ENCODE measurements around the gene MXI1.
A peak's percentile ranks its signal among the peaks of the same experiment; 100 is the strongest.

The MXI1 gene

DNA sequence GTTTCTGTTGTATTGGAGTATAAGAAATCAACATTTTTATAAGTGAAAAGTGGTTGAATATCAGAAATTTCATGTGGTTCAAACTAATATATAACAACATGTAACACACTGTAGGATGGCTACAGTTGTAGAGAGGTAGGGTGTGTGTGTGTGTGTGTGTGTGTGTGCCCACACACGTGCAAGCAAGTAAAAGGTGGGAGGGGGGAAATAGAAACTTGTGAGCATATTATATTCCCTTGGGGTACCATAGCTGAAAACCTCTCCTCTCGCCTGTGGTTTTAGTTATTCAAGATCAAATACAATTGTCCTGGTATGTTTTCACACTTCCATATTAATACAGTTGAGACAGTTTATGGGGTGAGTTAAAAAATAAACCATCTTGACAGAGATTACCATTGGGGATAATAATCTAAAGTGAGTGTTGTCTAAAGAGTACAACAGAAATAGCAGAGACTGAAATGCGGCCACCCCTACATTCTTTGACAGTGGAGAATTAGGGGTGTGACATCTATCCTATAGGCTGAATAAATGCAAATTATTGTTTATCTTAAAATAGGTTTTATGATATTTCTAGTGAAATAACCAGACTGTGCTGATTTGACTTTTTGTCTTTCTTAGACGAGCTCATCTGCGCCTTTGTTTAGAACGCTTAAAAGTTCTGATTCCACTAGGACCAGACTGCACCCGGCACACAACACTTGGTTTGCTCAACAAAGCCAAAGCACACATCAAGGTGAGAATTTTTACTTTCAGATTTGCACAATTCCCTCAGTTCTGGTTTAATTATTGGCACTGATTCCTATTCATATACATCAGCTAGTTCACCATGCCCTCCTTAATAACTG, 71.4 kb downstream of the MXI1 start:
- DNase-seq: no peak

DNA sequence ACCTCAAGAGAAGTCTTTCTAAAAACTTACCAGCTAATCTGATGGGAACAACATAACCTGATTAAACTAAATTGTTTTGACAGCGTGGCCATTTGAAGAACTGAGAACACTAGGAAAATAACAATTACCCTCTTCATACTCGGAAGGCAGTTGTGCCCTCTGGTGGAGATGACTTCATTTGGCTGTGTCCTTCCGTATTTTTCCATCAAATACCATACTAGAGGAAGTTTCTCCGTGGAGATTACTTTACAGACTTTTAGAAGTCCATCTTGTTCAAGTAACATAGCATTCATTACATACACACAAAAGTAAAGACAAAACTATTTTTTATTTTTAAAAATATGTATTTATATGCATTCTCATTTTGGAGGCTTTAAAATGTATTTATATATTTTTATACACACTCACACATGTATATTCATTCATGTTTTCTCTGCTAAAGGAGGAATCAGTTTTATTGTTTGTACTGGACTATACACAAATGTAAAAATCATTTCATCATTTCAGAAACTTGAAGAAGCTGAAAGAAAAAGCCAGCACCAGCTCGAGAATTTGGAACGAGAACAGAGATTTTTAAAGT, 72.1 kb downstream of the MXI1 start:
- DNase-seq: peak; percentile 27

DNA sequence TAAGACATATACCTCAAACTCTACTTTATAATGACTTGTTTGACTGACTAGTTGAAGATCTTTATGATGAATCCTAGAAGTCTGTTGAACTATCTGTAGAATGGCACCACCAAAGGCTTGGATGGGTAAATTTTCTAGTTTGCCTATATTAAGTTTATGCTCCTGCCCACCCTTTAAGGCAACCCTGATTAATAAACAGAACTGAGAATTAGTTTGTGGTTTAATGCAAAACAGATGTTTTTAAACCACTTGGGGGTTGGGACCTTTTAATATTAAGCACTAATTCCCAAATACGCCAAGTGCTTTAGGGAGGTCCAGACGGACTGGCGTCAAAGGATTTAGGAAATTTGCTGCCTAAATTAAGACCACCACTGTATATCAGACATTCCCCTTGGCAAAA, 76.9 kb downstream of the MXI1 start:
- DNase-seq: no peak

DNA sequence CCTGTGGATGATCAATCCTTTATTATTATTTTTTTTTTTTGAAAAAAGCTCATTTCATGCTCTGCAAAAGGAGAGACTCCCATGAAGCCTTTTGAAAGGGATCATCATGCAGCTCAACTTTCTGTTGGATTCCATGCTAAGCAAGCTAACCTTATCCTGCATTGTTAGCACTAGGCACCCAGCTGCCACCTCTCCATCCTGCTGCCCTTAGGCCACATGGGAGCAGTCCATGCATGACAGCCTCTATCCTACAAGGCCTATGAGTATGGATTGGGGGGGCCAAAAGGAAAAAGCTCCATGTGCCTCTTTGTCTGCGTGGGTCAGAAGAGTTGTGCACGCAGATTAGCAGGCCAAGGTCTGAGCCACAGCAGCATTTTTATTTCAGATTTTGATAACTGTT, 78.1 kb downstream of the MXI1 start:
- no peak for DNase-seq

DNA sequence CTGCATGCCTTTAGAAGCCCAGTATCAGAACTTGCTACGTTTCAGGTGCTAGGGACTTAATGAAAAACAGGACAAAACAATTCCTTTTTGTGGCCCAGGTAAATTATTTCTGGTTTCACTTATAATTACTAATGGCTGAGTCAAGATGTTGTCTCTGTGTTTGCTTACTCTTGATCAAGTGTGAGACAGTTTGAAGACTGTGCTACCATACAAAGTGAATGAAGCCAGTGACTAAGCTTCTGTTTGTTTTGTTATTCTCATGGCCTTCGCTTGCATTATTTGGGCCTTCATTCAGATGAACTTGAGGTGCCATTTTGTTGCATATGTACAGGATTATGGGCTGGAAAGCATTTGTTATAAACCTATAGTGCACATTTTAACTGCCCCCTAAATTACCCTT, 79.4 kb downstream of the MXI1 start:
- DNase-seq: no peak

DNA sequence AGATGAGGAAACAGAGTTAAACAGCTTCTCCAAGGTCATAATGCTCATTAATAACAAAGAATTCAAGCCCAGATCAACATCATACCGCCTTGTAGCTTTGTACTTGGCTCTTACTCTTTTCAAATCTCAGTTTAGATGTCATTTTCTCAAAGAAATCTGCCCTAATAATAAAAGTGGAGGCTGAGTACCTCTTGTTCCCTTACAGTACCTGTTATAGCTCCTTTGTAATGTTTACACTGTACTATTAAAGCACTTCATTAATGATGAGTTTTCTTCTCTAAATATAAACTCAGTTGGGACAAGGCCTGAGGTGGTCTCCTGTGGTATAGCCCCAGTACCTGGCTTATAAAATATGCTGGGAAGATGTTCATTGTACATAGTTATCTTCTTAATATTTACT, 89.6 kb downstream of the MXI1 start:
- DNase-seq: no peak

DNA sequence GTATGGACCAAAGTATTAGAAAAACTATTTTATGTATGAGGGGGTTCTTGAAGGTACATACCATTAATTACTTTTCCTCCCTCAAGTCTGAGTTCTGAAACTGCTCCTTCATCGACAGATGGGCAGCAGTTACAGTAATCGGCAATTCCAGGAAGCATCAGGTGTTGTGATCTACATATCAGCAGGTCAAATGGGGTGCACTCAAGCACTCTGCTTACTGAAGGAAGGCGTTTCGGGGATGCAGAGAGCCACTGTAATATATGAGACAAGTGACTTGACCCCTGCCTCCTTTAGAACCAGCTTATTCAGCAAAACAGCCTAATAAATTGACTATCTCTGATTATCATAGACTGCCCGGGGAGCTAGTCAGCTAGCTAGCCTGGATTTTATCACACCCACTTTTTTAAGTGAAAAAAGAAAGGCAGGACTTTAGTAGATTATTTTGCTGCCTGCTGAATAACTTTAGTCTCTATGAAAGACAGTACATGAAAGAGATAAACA, 93.1 kb downstream of the MXI1 start:
- no peak for DNase-seq

DNA sequence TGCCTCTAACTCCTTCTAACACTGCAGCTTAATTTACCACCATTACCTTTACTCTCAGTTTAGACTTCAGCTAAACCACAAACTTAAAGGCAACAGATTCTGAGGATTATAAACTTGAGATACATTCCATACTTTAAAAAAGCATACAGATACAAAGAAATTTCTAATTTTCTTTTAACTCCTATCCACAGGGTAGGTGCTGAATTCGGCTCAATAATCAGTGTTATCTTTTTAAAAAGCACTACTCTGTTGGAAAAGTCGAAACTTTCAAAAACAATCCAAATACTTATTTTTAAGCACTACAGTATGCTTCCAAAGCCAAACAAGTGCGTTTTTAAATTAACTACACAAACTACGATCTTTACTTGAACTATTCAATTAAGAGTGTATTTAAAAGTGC, 96.3 kb downstream of the MXI1 start:
- no peak for DNase-seq

GRCh38 chr10:110304394-110304779, 97.0 kb downstream of the MXI1 start:
- no peak for DNase-seq

DNA sequence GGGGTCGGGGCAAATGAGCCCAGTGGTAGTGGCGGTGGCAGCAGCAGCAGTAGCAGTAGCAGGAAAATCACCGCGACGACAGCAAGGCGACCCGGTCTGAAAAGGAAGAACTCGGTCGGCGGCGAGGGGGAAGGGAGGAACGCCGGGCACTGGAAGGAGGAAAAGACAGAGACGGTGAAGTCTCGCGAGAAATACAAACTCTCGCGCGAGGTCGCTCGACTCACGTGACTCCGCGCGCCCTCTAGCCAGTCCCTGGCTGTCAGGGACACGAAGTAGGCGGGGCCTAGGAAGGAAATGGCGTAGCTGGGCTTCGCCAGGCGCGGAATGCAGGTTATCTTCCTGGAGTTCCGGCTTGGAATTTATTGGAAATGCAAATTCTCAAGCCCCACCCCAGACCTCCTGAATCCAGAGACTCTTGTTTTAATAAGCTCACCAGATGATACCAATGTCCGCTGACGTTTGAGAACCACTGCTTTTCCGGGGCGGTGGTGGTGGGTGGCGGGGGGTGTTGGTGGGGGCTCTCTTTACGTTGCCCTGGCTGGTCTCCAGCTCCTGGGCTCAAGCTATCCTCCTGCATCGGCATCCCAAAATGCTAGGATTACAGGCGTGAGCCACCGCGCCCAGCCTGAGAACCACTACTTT, 97.5 kb downstream of the MXI1 start, which contains the start of gene SMNDC1:
TSS of gene SMNDC1 (minus strand) at position 141 of the 642 bp plus-strand sequence. CDS start 1,333 bp downstream, outside the sequence.
- peak; percentile 93 for DNase-seq

DNA sequence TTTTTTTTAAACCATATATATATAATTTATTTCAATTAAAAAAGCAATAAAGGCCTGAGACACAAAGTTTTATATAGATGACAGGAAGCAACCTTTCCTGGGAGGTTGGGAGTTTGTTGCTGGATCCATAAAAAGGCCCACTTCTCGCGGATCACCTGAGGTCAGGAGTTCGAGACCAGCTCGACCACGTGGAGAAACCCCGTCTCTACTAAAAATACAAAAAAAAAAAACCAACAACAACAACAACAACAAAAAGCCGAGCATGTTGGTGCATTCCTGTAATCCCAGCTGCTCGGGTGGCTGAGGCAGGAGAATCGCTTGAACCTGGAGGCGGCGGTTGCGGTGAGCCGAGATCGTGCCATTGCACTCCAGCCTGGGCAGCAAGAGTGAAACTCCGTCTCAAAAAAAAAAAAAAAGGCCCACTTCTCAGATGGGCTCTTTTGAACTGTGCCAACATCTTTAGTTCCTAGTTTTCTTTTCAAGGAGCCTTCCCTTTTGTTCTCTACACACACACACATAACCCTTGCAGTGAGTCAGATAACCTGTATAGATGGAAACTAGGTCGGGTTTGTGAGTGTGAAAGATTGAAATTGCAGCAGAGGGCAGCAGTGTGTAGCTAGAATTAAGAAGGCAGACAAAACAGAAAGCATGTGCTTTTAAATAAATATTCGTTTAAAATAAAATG, 98.5 kb downstream of the MXI1 start:
- peak; percentile 77 for DNase-seq

DNA sequence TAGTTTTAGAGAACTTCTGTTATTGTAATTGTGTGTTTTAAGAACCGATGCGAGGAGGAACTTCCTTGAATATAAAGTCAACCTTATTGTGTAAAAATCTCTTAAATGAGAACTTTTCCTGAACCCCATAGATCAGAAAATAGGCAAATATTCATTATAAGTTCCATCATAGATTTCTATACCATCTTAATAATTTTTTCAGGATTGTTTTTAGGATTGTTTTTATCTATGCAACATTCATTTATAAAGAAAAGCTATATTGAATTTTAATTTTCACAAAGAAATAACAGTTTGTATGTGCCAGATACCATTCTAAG, 99.0 kb downstream of the MXI1 start:
- no peak for DNase-seq

GRCh38 chr10:110307805-110308204, 100.4 kb downstream of the MXI1 start:
- no peak for DNase-seq

- no peak for DNase-seq
Observed at GRCh38 chr10:110310741-110311140, 103.3 kb downstream of the MXI1 start.

GRCh38 chr10:110311357-110311949, 104.0 kb downstream of the MXI1 start:
- no peak for DNase-seq

- DNase-seq: no peak
Observed at GRCh38 chr10:110312206-110312605, 104.8 kb downstream of the MXI1 start.

DNA sequence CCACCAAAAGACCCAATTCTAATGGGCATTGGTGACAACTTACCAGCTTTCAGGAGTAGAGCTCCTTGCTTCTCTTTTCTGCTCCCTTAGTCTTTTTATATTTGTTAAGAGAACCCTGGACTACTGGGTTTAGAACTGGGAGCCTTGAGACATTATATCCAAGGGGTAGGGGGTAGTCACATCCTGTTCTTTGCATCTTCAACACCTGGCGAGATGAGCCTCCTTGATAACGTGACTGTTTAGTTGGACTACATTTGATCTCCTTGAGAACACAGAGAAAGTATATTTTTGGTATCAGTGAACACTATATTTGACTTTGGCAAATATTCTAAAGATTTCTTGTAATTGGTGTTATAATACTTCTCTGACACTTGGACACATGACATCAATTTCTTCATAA, 106.3 kb downstream of the MXI1 start:
- no peak for DNase-seq

DNA sequence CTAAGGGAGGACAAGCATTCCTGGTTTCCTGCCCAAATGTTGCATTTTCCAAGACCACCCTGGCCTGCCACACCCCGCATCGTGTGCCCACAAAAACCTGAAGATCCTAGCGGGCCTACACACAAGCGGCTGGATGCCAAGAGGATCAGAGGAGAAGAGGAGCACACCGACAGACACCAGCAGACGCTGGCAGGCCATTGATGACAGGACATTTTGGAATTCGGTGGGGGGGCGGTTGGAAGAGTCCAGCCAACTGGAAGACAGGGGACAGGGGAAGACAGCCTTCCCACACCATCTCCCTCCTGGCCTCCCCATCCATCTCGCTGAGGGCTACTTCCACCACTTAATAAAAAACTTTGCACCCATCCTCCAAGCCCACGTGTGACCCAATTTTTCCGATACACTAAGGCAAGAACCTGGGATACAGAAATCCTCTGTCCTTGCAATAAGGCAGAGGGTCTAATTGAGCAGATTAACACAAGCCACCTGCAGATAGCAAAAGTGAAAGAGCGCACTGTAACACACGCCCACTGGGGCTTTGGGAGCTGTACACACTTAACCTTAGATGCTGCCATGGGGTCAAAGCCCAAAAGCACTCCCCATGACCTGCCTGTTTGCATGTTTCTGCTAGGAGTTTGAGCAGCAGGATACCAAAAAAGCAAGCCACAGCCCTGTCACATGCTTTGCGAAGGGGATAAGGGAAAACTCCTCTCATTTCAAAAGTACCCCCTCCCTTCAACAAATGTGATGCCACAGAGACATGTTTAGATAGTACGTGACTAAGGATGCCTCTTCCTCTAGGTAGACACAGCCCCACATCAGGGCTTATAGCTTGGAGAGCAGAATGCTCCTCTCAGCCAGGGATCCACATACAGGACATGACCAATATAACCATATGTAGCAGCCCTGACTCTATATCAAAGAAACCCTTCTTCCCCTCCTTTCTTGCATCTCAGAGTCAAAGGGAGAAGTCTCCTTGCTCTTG, 110.8 kb downstream of the MXI1 start:
- DNase-seq: no peak

- DNase-seq: no peak
Observed at GRCh38 chr10:110321869-110322620, 114.6 kb downstream of the MXI1 start.

DNA sequence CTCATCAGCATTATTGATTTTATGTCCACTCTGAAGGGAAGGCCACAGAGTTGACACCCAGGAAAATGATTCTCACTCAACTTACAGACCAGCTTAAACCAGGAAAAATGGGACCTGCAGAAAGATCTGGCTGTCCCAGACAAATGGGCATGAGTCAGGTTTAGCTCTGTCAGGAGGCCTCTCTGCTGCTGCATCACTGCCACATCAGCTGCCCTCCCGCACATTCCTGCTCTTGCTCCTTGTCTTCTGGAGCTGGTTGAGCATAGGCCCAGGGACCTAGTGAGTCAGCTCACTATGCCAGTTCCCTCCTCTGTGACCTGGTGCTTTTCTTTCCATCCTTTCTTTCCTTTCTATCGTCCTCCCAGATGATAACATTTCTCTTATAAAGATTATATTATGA, 116.1 kb downstream of the MXI1 start:
- DNase-seq: no peak

DNA sequence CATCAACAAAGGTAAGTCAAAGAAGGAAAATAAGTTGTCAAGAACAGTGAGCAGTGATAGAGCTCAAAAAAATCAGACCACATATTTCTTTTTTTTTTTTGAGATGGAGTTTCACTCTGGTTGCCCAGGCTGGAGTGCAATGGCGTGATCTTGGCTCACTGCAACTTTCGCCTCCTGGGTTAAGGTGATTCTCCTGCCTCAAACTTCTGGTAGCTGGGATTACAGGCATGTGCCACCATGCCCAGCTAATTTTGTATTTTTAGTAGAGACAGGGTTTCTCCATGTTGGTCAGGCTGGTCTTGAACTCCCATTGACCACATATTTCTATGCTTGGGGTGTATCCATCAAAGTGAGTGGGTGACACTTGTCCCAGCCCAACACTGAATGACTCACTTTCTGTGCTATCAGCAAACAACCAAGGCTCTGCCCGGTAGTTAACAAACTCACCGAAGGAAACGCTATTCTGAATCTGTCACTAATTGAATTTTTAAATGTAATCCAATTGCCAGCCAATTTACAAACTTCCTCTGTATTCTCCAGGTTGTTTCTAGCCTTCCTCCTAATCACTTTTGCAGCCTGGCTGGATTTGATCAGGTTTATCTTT, 116.9 kb downstream of the MXI1 start:
- no peak for DNase-seq

Measured in SHP77 treated with DMSO at 0.1 percent for 48 hours (cell line).